Endothelial cell of umbilical vein (primary cell): ENCODE measurements around the gene NYAP1. TPM values are rescaled to one million over a fixed set of nuclear protein-coding genes. Genes with fewer than 3 reads are reported as not detected.
A peak's percentile ranks its signal among the peaks of the same experiment; 100 is the strongest.

Source experiments
- BruUV-seq: library from RNA; stranded (reverse); fragments of 400-500 nt; replicated peaks from 2 replicates; lab custom pipeline; 2021; lab: Mats Ljungman, UMichigan
- CTCF ChIA-PET: fragments of 300-600, 350-600 bp; sonication (Branson Sonifier 250); formaldehyde crosslinking; loops from one replicate; lab custom pipeline; 2021; ENCODE audit warnings: antibody characterized with exemption, inconsistent platforms; lab: Charles Lee
- POLR2A ChIA-PET: fragments of 300-600, 350-600 bp; sonication (Branson Sonifier 250); formaldehyde crosslinking; loops from one replicate; lab custom pipeline; 2021; ENCODE audit warnings: antibody characterized with exemption, inconsistent platforms; lab: Charles Lee
- DNase-seq: peaks from one replicate; pipeline ENCODE4 v3.0.0-alpha.2; 2011; ENCODE audit warnings: low read depth, low spot score
- FAIRE-seq: peaks from 2 replicates; lab custom pipeline; 2011; peaks lifted over from hg19 to GRCh38; lab: Jason Lieb, UNC
- H2AFZ ChIP-seq: 2 replicates; pipeline ENCODE4 v1.6.0; 2012; ENCODE audit warnings: low read depth, low read length, control low read depth, inconsistent platforms
- H3K27ac ChIP-seq: 2 replicates; pipeline ENCODE4 v1.5.1; 2011; ENCODE audit warnings: low read depth, mild to moderate bottlenecking, control low read depth, low read length, moderate library complexity; ENCODE audit not compliant: insufficient read depth
- H3K27me3 ChIP-seq, 2 experiments: 2 replicates each; pipeline versions ENCODE4 v1.6.0 to v1.6.1; 2011; ENCODE audit warnings: low read length in 2 of 2, mixed read lengths in 1 of 2; ENCODE audit not compliant: control insufficient read depth in 2 of 2, insufficient read depth in 2 of 2
- H3K36me3 ChIP-seq, 2 experiments: 2 replicates in 1 of 2; 3 replicates in 1 of 2; pipeline ENCODE4 v1.5.1; 2011; ENCODE audit warnings: low read length in 2 of 2, mild to moderate bottlenecking in 1 of 2, moderate library complexity in 1 of 2; ENCODE audit not compliant: control insufficient read depth in 2 of 2, insufficient read depth in 2 of 2; ENCODE audit errors: extremely low read depth in 1 of 2
- H3K4me1 ChIP-seq: 3 replicates; pipeline ENCODE4 v1.5.1; 2011; ENCODE audit warnings: mild to moderate bottlenecking, low read length; ENCODE audit not compliant: control insufficient read depth, insufficient read depth; ENCODE audit errors: extremely low read depth
- H3K4me2 ChIP-seq: 2 replicates; pipeline ENCODE4 v1.6.1; 2011; ENCODE audit warnings: low read length, control low read depth, mixed read lengths; ENCODE audit not compliant: insufficient read depth
- H3K4me3 ChIP-seq, 3 experiments: fragments of 200-600 bp in 1 of 3; sonication (generic), shearing (Covaris generic) in 1 of 3; replicated peaks in 1 of 3; 2 replicates each; pipeline ENCODE4 v1.5.1; 2011 to 2016; ENCODE audit warnings: control low read depth in 3 of 3, low read length in 3 of 3, mild to moderate bottlenecking in 2 of 3, inconsistent platforms in 1 of 3, low read depth in 1 of 3, moderate library complexity in 1 of 3; ENCODE audit not compliant: insufficient read depth in 1 of 3
- H3K79me2 ChIP-seq: 2 replicates; pipeline ENCODE4 v1.6.0; 2012; ENCODE audit warnings: low read length, inconsistent platforms; ENCODE audit not compliant: control insufficient read depth, insufficient read depth
- H3K9ac ChIP-seq: replicated peaks from 2 replicates; pipeline ENCODE3; 2011; ENCODE audit warnings: low read length, control low read depth; ENCODE audit not compliant: insufficient read depth; ENCODE audit errors: extremely low read depth
- H3K9me1 ChIP-seq: replicated peaks from 3 replicates; pipeline ENCODE4 v1.6.0; 2011; ENCODE audit warnings: mild to moderate bottlenecking, low read length; ENCODE audit not compliant: control insufficient read depth, insufficient read depth; ENCODE audit errors: extremely low read depth
- H3K9me3 ChIP-seq: replicated peaks from 2 replicates; pipeline ENCODE4 v1.5.1; 2012; ENCODE audit warnings: low read length, inconsistent platforms; ENCODE audit not compliant: control insufficient read depth, insufficient read depth
- H4K20me1 ChIP-seq: replicated peaks from 2 replicates; pipeline ENCODE3; 2011; ENCODE audit warnings: mild to moderate bottlenecking, low read length; ENCODE audit not compliant: control insufficient read depth, insufficient read depth; ENCODE audit errors: extremely low read depth
- EZH2 ChIP-seq: IDR thresholded peaks from 2 replicates; pipeline ENCODE4 v1.6.1; 2012; ENCODE audit warnings: borderline replicate concordance, low read depth, mild to moderate bottlenecking, moderate library complexity, low read length, inconsistent platforms; ENCODE audit not compliant: severe bottlenecking
- FOS ChIP-seq: IDR thresholded peaks from 2 replicates; pipeline ENCODE4 v1.6.1; 2011; ENCODE audit warnings: mild to moderate bottlenecking, low read length, moderate library complexity, borderline replicate concordance; ENCODE audit not compliant: insufficient read depth
- GATA2 ChIP-seq: IDR thresholded peaks from 2 replicates; pipeline ENCODE4 v1.7.0; 2011; ENCODE audit warnings: low read depth, mild to moderate bottlenecking, moderate library complexity, mixed read lengths, low read length; ENCODE audit not compliant: insufficient read length, insufficient read depth
- JUN ChIP-seq: IDR thresholded peaks from 2 replicates; pipeline ENCODE4 v1.6.1; 2011; ENCODE audit warnings: borderline replicate concordance, low read depth; ENCODE audit not compliant: insufficient read length, insufficient read depth
- MYC ChIP-seq: IDR thresholded peaks from one replicate; pipeline ENCODE4 v1.6.1; 2011; ENCODE audit warnings: mild to moderate bottlenecking, low read depth, low read length
- POLR2A ChIP-seq: IDR thresholded peaks from 2 replicates; pipeline ENCODE4 v1.6.1; 2012; ENCODE audit warnings: low read depth, mild to moderate bottlenecking, control low read depth, low read length
- POLR2AphosphoS5 ChIP-seq: IDR thresholded peaks from 2 replicates; pipeline ENCODE4 v1.6.1; 2012; ENCODE audit warnings: low read depth, mild to moderate bottlenecking, control low read depth, low read length, moderate library complexity; ENCODE audit not compliant: insufficient read depth
- dilution Hi-C: fragments of 300-500 bp; cut with MboI; formaldehyde crosslinking; loops from one replicate; pipeline ENCODE4 v1.15.0; 2019; ENCODE audit warnings: low sequenced_read_pairs; ENCODE audit not compliant: extremely low pct_ligation_motif_present
- intact Hi-C: fragments of 100-400 bp; cut with micrococcal nuclease; formaldehyde crosslinking; loops from one replicate; pipeline ENCODE4 v1.10.0; 2022
- polyA plus RNA-seq, 4 experiments: library from polyadenylated mRNA; depleted of rRNA in 3 of 4; stranded (reverse) in 3 of 4; unstranded in 1 of 4; fragments of >200 nt; gene quantifications; 2 replicates each; pipeline versions ENCODE4 v1.2.1 to v1.2.3, GENCODE V29; 2011 to 2012; ENCODE audit warnings: missing spikeins in 1 of 4
- total RNA-seq: library from RNA; stranded (reverse); gene quantifications from 2 replicates; pipeline ENCODE4 v1.2.3, GENCODE V29; 2021
- TF ChIP-seq, protein P1 (sequence below): IDR thresholded peaks from 2 replicates; pipeline ENCODE4 v1.6.1; 2011; ENCODE audit not compliant: insufficient read depth, insufficient read length
- TF ChIP-seq, protein P2 (sequence below), 2 donors: IDR thresholded peaks; 1 replicate in 1 of 2; 2 replicates in 1 of 2; pipeline ENCODE4 v1.5.1; 2011; ENCODE audit warnings: low read length in 2 of 2, mild to moderate bottlenecking in 2 of 2, moderate library complexity in 2 of 2, control low read depth in 1 of 2, inconsistent platforms in 1 of 2, low read depth in 1 of 2; ENCODE audit not compliant: insufficient read depth in 1 of 2; ENCODE audit errors: extremely low read depth in 1 of 2

NYAP1 gene
- total and polyA plus RNA-seq, 2 donors (not counting 3 experiments of a cell fraction or from before 2014, with no cell fraction given) = 0.37 to 2.8 TPM

DNA sequence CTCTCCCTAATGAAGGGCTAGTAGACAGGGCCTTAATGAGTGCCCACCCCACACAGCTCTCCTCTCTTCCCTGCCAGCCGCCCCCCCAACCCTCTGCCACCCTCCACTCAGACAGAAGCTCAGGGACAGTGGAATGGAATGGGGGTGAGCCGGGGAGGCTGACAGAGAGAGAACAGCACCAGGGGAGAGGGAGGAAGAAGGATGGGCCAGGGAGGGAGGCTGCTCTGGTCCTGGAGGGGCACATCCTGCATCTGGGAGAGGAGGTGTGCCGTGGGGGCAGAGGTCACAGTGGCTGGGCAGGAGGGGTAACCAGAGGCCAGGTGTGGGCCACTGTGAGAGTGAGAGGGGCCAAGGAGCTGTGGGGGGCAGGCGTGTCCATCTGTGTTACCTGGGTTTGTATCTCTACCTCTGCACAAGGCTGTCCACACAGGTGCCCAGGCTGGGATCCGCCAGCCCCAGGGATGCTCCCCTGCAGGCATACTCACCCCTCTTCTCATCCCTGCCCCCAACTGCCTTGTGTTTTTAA, 2.4 kb downstream of the NYAP1 start:
- Histone ChIP-seq H3K9ac (no peak overlapping the region), H3K79me2 (no peaks in the 10 kb centered on the region), H2AFZ (peak overlapping the region; percentile 34), H3K4me3 (no peak overlapping the region), H3K4me1 (peaks cover 12% of the 10 kb centered on the region), H3K27ac (no peak overlapping the region), H3K9me1 (no peaks in the 10 kb centered on the region), H3K36me3 (no peaks in the 10 kb centered on the region), H3K27me3 (no peaks in the 10 kb centered on the region), H4K20me1 (no peaks in the 10 kb centered on the region), H3K9me3 (no peaks in the 10 kb centered on the region), H3K4me2 (no peak overlapping the region)
- TF ChIP-seq MYC (no peak), GATA2 (no peak), FOS (no peak)
- dilution Hi-C loops (no loop called here), intact Hi-C loops (no loop called here)
- ChIA-PET CTCF (interaction anchor here (1.0 to 3.0 kb wide), 3 partner anchors 13 to 73 kb away, joined by 3 to 22 read pairs (median 4); no protein-coding TSS in a partner anchor), POLR2A (interaction anchor here (0.6 kb wide), 1 partner anchor 100 kb away, joined by 8 read pairs; the partner anchor contains the start of gene FBXO24)
- FAIRE-seq (no peak), DNase-seq (no peak)
- no TSS peak for BruUV-seq

DNA sequence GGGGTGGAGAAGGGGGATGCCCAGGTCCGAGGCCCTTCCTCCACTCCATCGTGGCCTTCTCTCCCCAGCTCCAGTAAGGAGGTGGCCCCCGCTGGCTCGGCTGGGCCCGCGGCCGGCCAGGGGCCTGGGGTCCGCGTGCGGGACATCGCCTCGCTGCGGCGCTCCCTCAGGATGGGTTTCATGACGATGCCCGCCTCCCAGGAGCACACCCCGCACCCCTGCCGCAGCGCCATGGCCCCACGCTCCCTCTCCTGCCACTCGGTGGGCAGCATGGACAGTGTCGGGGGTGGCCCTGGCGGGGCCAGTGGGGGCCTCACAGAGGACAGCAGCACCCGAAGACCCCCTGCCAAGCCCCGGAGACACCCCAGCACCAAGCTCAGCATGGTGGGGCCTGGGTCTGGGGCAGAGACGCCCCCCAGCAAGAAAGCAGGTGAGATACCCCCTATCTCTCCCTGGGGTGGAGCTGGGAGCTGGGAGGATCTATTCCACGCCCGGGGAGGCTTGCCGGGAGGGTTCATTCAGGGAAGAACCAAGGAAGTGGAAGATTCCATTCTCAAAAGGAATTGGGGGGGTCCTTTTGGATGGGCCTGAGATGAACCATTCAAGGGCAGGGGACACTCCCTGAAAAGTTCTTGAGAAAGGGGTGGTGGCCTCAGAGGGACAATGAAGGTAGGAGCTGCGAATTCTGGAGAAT, 3.2 kb downstream of the NYAP1 start:
- peaks cover 12% of the 10 kb centered on the region for H3K4me1 ChIP-seq
- H3K36me3 ChIP-seq = no peaks in the 10 kb centered on the region
- intact Hi-C loops = no loop called here
- H3K4me2 ChIP-seq = no peak overlapping the region
- DNase-seq (no peak), FAIRE-seq (no peak)
- no peaks in the 10 kb centered on the region for H3K79me2 ChIP-seq
- POLR2A ChIA-PET = no interaction called here
- H3K9me1 ChIP-seq = no peaks in the 10 kb centered on the region
- H3K4me3 ChIP-seq = no peak overlapping the region
- no TSS peak for BruUV-seq
- no peak overlapping the region for H2AFZ ChIP-seq
- H3K27ac ChIP-seq = no peak overlapping the region
- TF ChIP-seq FOS = no peak
- TF ChIP-seq JUN = no peak
- no peak for TF ChIP-seq GATA2
- no peak for TF ChIP-seq EZH2
- TF ChIP-seq, protein P1, sequence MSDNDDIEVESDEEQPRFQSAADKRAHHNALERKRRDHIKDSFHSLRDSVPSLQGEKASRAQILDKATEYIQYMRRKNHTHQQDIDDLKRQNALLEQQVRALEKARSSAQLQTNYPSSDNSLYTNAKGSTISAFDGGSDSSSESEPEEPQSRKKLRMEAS = no peak
- TF ChIP-seq POLR2A = no peak
- TF ChIP-seq POLR2AphosphoS5 = no peak
- TF ChIP-seq MYC = no peak
- TF ChIP-seq, protein P2, sequence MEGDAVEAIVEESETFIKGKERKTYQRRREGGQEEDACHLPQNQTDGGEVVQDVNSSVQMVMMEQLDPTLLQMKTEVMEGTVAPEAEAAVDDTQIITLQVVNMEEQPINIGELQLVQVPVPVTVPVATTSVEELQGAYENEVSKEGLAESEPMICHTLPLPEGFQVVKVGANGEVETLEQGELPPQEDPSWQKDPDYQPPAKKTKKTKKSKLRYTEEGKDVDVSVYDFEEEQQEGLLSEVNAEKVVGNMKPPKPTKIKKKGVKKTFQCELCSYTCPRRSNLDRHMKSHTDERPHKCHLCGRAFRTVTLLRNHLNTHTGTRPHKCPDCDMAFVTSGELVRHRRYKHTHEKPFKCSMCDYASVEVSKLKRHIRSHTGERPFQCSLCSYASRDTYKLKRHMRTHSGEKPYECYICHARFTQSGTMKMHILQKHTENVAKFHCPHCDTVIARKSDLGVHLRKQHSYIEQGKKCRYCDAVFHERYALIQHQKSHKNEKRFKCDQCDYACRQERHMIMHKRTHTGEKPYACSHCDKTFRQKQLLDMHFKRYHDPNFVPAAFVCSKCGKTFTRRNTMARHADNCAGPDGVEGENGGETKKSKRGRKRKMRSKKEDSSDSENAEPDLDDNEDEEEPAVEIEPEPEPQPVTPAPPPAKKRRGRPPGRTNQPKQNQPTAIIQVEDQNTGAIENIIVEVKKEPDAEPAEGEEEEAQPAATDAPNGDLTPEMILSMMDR (IDR thresholded peaks at IDR 0.05; ENCODE audit: extremely low read depth in 1 of 2, insufficient read depth in 1 of 2, low read depth in 1 of 2, low read length in 2 of 2) = no peak
- dilution Hi-C loops = no loop called here
- H4K20me1 ChIP-seq = no peaks in the 10 kb centered on the region
- H3K9me3 ChIP-seq = no peaks in the 10 kb centered on the region
- no peak overlapping the region for H3K9ac ChIP-seq
- no peaks in the 10 kb centered on the region for H3K27me3 ChIP-seq
- CTCF ChIA-PET = interaction anchor here (1.3 to 3.0 kb wide), 2 partner anchors 12 to 73 kb away, joined by 4 to 22 read pairs; no protein-coding TSS in a partner anchor
